SJCRH30 (cell line): Measurements from ENCODE around the gene RNF41. TPM values are rescaled to one million over a fixed set of nuclear protein-coding genes. Genes with fewer than 3 reads are reported as not detected.

Experiments used
- DNase-seq, 2 experiments: peaks; one replicate each; pipeline ENCODE4 v3.0.0-alpha.2; 2015 to 2020
- H3K27ac ChIP-seq: fragments of 250-450 bp; sonication (Bioruptor Pico); 2 replicates; pipeline ENCODE4 v1.5.1; 2020; ENCODE audit warnings: mild to moderate bottlenecking, moderate library complexity
- H3K27me3 ChIP-seq: fragments of 250-450 bp; sonication (Bioruptor Pico); 2 replicates; pipeline ENCODE4 v1.5.1; 2020; ENCODE audit warnings: mild to moderate bottlenecking, moderate library complexity
- H3K36me3 ChIP-seq: fragments of 250-450 bp; sonication (Bioruptor Pico); 2 replicates; pipeline ENCODE4 v1.5.1; 2020; ENCODE audit warnings: mild to moderate bottlenecking, moderate library complexity
- H3K4me1 ChIP-seq: fragments of 250-450 bp; sonication (Bioruptor Pico); 2 replicates; pipeline ENCODE4 v1.5.1; 2020; ENCODE audit warnings: mild to moderate bottlenecking, moderate library complexity
- H3K4me3 ChIP-seq: fragments of 250-450 bp; sonication (Bioruptor Pico); 2 replicates; pipeline ENCODE4 v1.5.1; 2020; ENCODE audit warnings: mild to moderate bottlenecking, moderate library complexity
- H3K9me3 ChIP-seq: fragments of 250-450 bp; sonication (Bioruptor Pico); replicated peaks from 2 replicates; pipeline ENCODE4 v1.5.1; 2020; ENCODE audit warnings: mild to moderate bottlenecking, moderate library complexity
- total RNA-seq: library from RNA; depleted of rRNA; stranded (reverse); fragments of >200 nt; shearing (Covaris generic); gene quantifications from 2 replicates; pipeline ENCODE4 v1.2.3, GENCODE V29; 2014

RNF41 gene
- total RNA-seq, 1 experiment from 2014 or later, result 24.3 TPM

GRCh38 chr12:56188778-56189098 lies 33.0 kb downstream of the RNF41 start:
- peaks cover 8% of the 10 kb centered on the region; the same call in 1 of the 2 replicates for H3K4me1 ChIP-seq
- no peaks in the 10 kb centered on the region for H3K9me3 ChIP-seq
- peaks cover 25% of the 10 kb centered on the region for H3K36me3 ChIP-seq
- peak; percentile 54 to 69 for DNase-seq
- no peaks in the 10 kb centered on the region for H3K27me3 ChIP-seq
- H3K4me3 ChIP-seq, result peak overlapping the region; percentile 73
- peak overlapping the region; percentile 64 for H3K27ac ChIP-seq

GRCh38 chr12:56188131-56188777 lies 33.5 kb downstream of the RNF41 start:
- H3K9me3 ChIP-seq, result no peaks in the 10 kb centered on the region
- H3K36me3 ChIP-seq, result peaks cover 30% of the 10 kb centered on the region
- H3K27ac ChIP-seq, result peak overlapping the region; percentile 64

GRCh38 chr12:56186957-56187356 lies 34.8 kb downstream of the RNF41 start:
- Histone ChIP-seq H3K27ac (no peak overlapping the region), H3K27me3 (no peaks in the 10 kb centered on the region), H3K9me3 (no peaks in the 10 kb centered on the region), H3K4me1 (peaks cover 5% of the 10 kb centered on the region; the same call in 1 of the 2 replicates), H3K4me3 (no peak overlapping the region), H3K36me3 (peaks cover 41% of the 10 kb centered on the region)
- DNase-seq, result no peak

More at GRCh38 chr12:56188131-56188777, 33.5 kb downstream of the RNF41 start:
- H3K4me1 ChIP-seq, result peaks cover 6% of the 10 kb centered on the region; the same call in 1 of the 2 replicates
- H3K27me3 ChIP-seq, result no peaks in the 10 kb centered on the region
- peak in 1 of 2 experiments; percentile 24 for DNase-seq
- H3K4me3 ChIP-seq, result peak overlapping the region; percentile 73

GRCh38 chr12:56178347-56178746 lies 43.4 kb downstream of the RNF41 start:
- no peak overlapping the region for H3K4me3 ChIP-seq
- no peaks in the 10 kb centered on the region for H3K9me3 ChIP-seq
- no peaks in the 10 kb centered on the region for H3K27me3 ChIP-seq
- DNase-seq, result no peak
- H3K4me1 ChIP-seq, result no peaks in the 10 kb centered on the region
- no peak overlapping the region for H3K27ac ChIP-seq
- H3K36me3 ChIP-seq, result peaks cover 68% of the 10 kb centered on the region

- Histone ChIP-seq H3K9me3 (no peaks in the 10 kb centered on the region), H3K4me3 (no peak overlapping the region), H3K36me3 (peaks cover 61% of the 10 kb centered on the region), H3K27ac (no peak overlapping the region), H3K27me3 (no peaks in the 10 kb centered on the region), H3K4me1 (no peaks in the 10 kb centered on the region)
- no peak for DNase-seq
These were observed 48.9 kb downstream of the RNF41 start for GRCh38 chr12:56172839-56173238.

DNA sequence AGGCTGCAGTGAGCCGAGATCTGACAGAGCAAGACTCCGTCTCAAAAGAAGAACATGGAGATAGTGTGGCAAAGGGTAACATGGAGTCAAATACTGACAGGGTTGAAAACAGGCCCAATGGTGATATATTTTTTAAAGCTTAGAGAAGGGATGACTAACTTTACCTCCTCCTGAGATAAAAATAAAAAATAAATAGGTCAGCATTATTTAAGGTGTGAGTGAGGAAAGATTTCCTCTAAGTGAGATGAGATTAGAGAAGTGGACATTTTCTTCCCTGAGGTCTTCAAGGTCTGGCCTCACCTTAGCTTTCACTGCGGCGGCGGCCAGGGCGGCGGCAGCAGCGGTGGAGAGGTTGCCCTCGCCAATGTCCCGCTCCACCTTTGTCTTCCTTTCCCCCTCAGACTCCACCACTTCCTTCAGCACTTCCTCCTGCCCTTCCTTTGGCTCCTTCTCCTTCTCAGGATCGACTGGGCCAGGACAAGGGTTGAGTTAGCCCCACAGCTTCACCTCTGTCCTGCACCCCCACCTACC lies 52.4 kb downstream of the RNF41 start:
- no peaks in the 10 kb centered on the region for H3K27me3 ChIP-seq
- H3K9me3 ChIP-seq, result no peaks in the 10 kb centered on the region
- H3K27ac ChIP-seq, result no peak overlapping the region
- peaks cover 8% of the 10 kb centered on the region for H3K4me1 ChIP-seq
- no peak for DNase-seq
- H3K4me3 ChIP-seq, result no peak overlapping the region
- H3K36me3 ChIP-seq, result peaks cover 73% of the 10 kb centered on the region

DNA sequence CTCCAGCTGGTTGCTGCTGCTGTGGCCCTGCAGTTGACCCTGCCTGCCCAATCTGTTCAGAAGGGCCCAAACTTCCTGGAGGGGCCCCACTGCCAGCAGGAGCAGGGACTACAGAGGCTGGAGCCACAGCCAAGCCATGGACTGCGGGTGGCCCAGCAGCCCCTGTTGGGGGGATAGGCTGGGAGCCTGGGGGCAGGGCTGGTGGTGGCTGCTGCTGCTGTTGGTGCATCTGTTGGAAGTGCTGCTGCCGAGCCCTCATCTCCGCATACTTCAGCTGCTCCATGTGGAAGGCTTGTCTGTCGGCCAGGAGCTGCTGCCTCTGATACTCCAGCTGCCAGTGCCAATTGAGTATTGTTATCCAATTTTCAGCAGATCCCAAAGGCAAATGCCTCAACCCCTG lies 56.4 kb downstream of the RNF41 start:
- Histone ChIP-seq H3K4me1 (peaks cover 10% of the 10 kb centered on the region), H3K27ac (peak overlapping the region; percentile 52), H3K27me3 (no peaks in the 10 kb centered on the region), H3K9me3 (no peaks in the 10 kb centered on the region), H3K36me3 (peaks cover 81% of the 10 kb centered on the region), H3K4me3 (no peak overlapping the region)
- peak; percentile 70 to 73 for DNase-seq

DNA sequence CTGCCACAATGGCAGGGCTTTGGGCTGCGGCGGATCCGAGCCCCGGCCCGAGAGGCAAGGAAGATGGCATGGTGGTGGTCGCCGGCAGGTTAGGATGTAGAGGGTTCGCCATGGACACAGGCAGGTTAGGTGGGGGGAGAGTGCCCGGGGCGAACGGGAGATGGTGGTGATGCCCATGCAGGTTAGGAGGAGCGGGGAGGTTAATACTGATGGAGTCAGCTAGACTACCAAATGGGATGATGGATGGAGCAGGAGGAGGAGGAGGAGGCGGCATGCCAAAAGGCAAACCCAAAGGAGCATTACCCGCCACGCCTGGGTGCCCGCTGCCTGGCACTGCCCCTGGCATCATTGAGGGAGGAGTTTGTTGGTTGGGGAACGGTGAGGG lies 57.4 kb downstream of the RNF41 start:
- H3K4me3 ChIP-seq, result no peak overlapping the region
- H3K27ac ChIP-seq, result no peak overlapping the region
- DNase-seq, result no peak
- H3K36me3 ChIP-seq, result peaks cover 85% of the 10 kb centered on the region
- H3K4me1 ChIP-seq, result peaks cover 19% of the 10 kb centered on the region
- no peaks in the 10 kb centered on the region for H3K9me3 ChIP-seq
- no peaks in the 10 kb centered on the region for H3K27me3 ChIP-seq

GRCh38 chr12:56163533-56164344 lies 58.0 kb downstream of the RNF41 start:
- Histone ChIP-seq H3K36me3 (peaks cover 83% of the 10 kb centered on the region), H3K27ac (no peak overlapping the region), H3K4me1 (peaks cover 19% of the 10 kb centered on the region), H3K9me3 (no peaks in the 10 kb centered on the region), H3K4me3 (no peak overlapping the region), H3K27me3 (no peaks in the 10 kb centered on the region)
- DNase-seq, result no peak

GRCh38 chr12:56162468-56163290 lies 59.0 kb downstream of the RNF41 start:
- Histone ChIP-seq H3K27ac (no peak overlapping the region), H3K9me3 (no peaks in the 10 kb centered on the region), H3K4me1 (peaks cover 19% of the 10 kb centered on the region), H3K27me3 (no peaks in the 10 kb centered on the region), H3K36me3 (peaks cover 73% of the 10 kb centered on the region), H3K4me3 (no peak overlapping the region)
- no peak for DNase-seq

GRCh38 chr12:56161690-56162351 lies 59.9 kb downstream of the RNF41 start:
- H3K36me3 ChIP-seq, result peaks cover 66% of the 10 kb centered on the region
- DNase-seq, result no peak
- peaks cover 22% of the 10 kb centered on the region for H3K4me1 ChIP-seq
- H3K27ac ChIP-seq, result no peak overlapping the region
- H3K4me3 ChIP-seq, result no peak overlapping the region
- no peaks in the 10 kb centered on the region for H3K9me3 ChIP-seq
- H3K27me3 ChIP-seq, result no peaks in the 10 kb centered on the region

- H3K36me3 ChIP-seq, result peaks cover 63% of the 10 kb centered on the region
These were observed 60.6 kb downstream of the RNF41 start for GRCh38 chr12:56160894-56161689.

GRCh38 chr12:56160193-56160763 lies 61.4 kb downstream of the RNF41 start:
- Histone ChIP-seq H3K9me3 (no peaks in the 10 kb centered on the region), H3K36me3 (peaks cover 62% of the 10 kb centered on the region), H3K4me1 (peaks cover 22% of the 10 kb centered on the region), H3K27ac (no peak overlapping the region), H3K27me3 (no peaks in the 10 kb centered on the region), H3K4me3 (no peak overlapping the region)
- no peak for DNase-seq

More at GRCh38 chr12:56160894-56161689, 60.6 kb downstream of the RNF41 start:
- no peak overlapping the region for H3K27ac ChIP-seq
- H3K9me3 ChIP-seq, result no peaks in the 10 kb centered on the region
- DNase-seq, result no peak
- H3K4me3 ChIP-seq, result no peak overlapping the region
- peaks cover 22% of the 10 kb centered on the region for H3K4me1 ChIP-seq
- no peaks in the 10 kb centered on the region for H3K27me3 ChIP-seq
